TTC549 (cell line): ENCODE results near the gene SDSL.

Experiments used
- FAIRE-seq: peaks from 2 replicates; lab custom pipeline; 2012; peaks lifted over from hg19 to GRCh38; lab: Jason Lieb, UNC

SDSL gene, protein sequence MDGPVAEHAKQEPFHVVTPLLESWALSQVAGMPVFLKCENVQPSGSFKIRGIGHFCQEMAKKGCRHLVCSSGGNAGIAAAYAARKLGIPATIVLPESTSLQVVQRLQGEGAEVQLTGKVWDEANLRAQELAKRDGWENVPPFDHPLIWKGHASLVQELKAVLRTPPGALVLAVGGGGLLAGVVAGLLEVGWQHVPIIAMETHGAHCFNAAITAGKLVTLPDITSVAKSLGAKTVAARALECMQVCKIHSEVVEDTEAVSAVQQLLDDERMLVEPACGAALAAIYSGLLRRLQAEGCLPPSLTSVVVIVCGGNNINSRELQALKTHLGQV

DNA sequence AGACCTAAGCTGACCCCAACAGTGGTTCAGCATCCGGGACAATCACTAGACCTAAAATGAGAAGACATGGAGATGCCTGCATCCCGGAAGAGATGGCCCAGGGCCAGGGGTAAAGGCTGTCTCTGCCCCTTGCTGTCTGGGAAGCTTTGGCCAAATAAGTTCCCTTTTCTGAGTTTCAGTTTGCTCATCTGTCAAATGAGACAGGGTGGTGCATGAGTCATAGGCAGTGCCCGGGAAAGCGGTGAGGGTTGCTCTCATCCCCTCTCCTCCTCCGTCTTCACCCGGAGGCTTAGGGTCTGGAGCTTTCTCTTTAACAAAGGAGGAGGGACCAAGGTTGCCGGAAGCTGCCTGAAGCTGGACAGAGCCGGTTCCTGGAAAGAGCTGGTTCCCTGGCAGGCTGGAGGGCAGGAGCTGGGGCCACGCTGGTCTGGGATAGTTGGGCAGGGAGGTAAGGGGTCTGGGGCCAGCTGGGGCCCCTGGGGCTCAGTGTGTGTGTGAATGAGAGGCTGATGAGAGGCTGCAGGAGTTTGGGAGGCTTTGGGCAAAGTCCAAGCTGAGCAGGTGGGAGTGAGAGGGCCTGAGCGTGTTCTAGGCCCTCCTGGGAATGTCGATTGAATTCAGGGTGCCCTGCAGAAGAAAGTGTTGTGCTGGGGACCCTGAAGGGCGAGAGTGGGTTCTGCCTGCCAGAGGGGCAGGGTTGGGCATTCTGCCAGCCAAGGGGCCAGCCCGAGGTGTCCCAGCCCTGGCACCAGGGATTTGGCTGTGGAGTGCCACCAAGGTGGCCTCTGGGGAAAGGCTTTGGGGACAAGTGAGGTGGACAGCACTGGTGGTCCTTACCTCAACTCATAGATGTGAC lies at the start of gene SDSL:
SDSL (plus strand) TSS at position 351 of the 856 bp plus-strand sequence. CDS start 5,603 bp downstream, outside the sequence.
- no peak for FAIRE-seq

DNA sequence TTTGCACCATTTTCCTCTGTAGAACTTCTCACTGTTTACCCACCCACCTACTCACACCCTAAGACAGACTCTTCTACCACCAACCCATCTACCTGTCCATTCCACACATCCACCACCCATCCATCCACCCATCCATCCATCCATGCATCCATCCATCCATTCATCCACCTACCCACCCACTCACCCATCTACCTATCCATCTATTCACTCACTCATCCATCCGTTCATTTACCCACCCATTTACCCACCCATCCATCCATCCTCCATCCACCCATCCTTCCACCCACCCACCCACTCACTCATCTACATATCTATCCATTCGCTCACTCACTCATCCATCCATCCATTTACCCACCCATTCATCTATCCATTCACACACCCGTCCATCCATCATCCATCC lies 48.7 kb upstream of the SDSL start:
- no peak for FAIRE-seq

DNA sequence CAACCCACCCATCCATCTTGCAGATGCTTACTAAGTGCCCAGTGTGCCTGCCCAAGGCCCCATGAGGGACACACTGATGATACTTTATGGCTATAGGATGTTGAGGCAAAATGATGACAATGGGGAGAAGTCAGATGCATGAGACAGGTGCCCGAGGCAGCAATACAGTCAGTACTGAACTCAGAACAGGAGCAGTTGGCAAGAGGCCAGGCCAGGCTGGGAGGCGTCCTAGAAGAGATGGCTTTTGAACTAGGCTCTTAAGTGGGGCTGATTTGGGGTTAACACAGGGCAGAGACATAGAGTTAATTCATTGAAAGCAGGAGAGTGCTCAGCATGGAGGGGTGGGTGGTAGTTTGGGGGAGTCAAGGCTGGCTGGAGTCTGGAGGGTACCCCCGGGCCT lies 48.2 kb upstream of the SDSL start:
- no peak for FAIRE-seq

DNA sequence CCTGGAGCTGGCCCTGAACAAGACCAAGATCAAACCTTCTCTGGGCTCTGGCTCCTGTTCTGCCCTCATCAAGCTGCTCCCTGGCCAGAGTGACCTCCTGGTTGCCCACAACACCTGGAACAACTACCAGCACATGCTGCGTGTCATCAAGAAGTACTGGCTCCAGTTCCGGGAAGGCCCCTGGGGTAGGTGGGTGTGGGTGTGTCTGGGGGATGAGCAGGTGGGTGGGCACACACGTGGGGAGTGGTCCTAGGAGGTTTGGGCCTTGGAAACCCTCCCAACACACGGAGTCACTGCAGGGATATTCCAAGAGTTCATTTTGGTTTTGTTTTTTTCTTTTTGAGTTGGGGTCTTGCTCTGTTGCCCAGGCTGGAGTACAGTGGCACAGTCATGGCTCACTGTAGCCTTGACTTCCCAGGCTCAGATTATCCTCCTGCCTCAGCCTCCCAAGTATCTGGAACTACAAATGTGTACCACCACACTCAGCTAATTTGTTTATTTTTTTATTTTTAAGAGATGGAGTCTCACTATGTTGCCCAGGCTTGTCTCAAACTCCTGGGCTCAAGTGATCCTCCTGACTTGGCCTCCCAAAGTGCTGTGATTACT lies 47.3 kb upstream of the SDSL start:
- FAIRE-seq = no peak

DNA sequence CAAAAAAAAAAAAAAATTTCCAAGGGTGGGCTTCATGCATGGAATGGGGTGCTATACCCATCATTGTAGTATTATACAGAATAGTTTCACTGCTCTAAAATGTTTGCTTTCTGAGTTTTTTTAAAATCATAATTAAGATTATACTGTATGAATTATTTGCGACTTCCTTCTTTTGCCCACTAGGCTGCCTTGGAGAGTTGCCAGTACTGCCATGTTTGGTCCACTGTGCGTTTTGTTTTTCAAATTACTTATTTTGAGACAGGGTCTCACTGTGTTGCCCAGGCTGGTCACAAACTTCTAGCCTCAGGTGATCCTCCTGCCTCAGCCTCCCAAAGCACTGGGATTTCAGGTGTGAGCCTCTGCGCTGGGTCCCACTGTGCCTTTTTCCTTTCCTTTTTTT lies 43.9 kb upstream of the SDSL start:
- FAIRE-seq = no peak

DNA sequence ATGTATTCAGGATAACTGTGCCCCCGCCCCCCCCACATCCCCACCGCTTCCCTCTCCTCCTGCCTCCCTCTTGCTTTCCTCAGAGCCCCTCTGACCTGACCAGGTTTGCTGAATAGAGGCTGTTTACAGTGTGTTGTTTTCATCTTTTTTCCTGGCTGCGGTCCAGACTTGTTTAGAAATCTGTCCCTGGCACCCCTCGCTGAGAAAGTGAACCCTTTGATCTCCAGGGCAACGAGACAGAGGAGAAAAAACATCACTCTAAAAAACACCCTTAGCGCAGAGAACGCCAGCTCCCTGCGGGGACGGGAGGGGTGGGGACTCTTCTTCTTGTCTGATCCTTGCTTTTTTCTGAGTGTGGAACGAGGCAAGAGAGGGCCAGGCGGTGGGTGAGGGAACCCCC lies 41.0 kb upstream of the SDSL start:
- no peak for FAIRE-seq

DNA sequence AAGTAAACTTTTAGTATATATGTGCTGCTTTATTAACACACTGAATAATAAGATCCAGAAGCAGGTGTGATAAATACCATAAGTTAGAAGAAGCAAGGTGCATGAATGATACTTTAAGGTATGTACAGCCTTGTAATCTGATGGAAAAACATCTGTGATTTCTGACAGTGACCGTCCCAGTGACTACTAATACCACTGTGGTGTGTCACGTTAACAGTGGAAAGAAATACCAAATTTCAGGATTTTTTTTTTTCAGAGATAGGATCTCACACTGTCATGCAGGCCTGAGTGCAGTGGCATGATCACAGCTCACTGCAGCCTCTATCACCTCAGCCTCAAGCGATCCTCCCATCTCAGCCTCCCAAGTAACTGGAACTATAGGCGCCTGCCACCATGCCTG lies 40.0 kb upstream of the SDSL start:
- no peak for FAIRE-seq

DNA sequence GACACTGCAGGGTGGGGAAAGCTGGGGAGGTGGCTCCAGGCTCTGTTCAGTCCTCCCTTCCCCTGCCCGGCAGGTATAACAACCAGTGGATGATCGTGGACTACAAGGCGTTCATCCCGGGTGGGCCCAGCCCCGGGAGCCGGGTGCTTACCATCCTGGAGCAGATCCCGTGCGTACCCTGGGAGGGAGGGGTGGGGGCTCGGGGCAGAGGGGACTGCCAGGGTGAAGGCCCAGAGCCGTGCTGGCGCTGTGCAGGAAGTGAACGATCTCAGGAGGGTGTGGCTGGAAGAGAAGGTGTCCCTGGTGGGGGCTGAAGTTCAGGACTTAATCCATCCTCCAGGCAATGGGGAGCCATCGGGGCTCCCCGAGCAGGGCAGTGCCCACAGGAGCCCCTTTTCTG lies 37.4 kb upstream of the SDSL start:
- FAIRE-seq = no peak

DNA sequence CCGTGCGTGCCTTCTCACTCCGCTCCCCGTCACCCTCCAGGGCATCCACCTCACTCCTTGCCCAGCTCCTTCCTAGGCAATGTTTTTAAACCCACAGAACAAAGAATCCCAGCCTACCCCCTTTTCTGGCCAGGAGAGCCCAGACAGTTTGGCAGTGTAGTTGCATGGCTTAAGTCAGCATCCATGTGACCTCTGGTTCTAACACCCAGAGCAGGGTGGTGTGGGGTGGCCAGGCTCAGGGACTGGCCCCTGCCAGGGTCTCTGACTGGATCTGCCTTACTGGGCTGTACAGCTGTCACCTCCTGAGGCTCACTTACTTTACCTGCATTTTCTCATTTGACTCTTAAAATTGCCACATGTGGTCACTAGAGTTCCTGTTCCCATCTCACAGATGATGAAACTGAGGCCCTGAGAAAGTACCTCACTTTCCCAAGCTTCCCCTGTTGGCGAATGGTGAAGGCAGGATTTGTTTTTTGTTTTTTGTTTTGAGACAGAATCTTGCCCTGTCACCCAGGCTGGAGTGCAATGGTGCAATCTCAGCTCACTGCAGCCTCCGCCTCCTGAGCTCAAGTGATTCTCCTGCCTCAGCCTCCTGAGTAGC lies 36.8 kb upstream of the SDSL start:
- FAIRE-seq = no peak

DNA sequence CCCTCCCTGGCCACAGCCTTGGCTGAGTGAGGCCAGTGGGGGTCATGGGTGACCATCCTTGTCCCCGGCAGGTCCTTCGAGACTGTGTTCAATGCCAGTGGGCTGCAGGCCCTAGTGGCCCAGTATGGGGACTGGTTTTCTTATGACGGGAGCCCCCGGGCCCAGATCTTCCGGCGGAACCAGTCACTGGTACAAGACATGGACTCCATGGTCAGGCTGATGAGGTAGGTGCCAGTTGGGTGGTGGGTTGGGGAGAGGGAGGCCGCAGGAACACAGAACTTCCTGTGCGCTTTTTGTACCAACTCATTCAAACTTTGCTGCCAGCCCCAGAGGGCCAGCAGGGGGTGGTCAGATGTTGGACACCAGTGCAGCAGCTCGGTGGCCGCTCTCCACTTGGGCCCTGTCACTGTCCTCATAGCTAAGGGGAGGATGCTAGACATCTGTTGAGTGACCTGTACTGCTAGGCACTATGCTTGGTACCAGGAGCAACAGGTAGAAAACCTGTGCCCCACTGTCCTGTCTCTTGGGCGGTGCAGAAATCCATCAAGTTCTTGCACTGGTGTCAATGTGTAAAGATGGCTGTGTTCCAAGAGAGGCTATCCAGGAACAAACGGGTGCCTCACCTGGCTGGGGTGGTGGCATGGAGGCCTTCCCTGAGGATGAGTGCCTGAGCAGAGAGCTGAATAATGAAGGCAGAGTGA lies 35.2 kb upstream of the SDSL start:
- FAIRE-seq = no peak

DNA sequence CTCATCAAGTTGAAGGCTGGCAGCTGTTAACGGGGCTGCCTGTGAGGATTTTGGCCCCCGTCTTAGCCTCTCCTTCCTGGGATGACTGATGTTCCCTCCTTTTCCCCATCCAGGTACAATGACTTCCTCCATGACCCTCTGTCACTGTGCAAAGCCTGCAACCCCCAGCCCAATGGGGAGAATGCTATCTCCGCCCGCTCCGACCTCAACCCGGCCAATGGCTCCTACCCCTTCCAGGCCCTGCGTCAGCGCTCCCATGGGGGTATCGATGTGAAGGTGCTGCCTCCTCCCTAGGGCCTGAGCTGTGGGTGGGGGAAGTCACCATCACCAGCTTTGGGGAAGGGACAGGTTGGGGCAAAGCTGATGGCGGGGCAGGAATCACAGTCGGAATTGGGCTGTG lies 34.5 kb upstream of the SDSL start:
- no peak for FAIRE-seq

DNA sequence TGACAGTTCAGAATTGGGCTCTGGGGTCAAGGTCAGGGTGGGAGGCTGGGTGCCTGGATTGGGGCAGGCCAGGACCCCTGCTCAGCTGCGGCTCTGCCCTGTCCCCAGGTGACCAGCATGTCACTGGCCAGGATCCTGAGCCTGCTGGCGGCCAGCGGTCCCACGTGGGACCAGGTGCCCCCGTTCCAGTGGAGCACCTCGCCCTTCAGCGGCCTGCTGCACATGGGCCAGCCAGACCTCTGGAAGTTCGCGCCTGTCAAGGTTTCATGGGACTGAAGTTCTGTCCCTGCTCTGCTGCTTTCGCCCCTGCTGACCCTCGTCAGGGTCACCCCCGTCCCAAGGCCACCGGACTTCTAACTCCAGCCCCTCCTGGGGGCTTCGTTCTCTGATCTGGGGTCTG lies 33.8 kb upstream of the SDSL start:
- FAIRE-seq = no peak

DNA sequence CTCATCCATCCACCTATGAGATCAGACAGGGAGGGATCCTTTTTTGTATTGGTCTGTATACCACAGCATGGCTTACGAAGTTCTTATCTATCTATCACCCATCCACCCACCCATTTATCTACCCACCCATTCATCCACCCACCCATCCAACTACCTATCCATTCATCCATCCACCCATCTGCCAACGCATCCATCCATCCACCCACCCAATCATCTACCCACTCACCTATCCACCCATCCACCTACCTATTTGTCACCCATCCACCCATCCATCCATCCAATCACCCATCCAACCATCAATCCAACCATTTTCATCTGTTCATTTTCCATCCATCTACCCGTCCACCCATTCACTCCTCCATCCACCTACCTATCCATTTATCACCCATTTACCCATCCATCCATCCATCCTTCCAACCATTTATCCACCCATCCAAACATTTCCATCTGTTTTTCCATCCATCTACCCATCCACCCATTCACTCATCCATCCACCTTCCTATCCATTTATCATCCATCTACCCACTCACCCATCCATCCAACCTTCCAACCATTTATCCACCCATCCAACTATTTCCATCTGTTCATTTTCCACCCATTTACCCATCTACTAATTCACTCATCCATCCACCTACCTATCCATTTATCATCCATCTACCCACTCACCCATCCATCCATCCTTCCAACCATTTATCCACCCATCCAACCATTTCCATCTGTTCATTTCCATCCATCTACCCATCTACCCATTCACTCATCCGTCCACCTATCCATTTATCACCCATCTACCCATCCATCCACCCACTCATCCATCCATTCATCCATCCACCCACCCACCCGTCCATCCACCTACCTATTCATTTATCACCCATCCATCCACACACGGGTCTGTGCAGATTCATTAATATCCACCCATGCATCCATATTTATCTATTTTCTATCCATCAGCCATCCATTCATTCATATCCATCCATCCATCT lies 31.8 kb upstream of the SDSL start:
- no peak for FAIRE-seq

DNA sequence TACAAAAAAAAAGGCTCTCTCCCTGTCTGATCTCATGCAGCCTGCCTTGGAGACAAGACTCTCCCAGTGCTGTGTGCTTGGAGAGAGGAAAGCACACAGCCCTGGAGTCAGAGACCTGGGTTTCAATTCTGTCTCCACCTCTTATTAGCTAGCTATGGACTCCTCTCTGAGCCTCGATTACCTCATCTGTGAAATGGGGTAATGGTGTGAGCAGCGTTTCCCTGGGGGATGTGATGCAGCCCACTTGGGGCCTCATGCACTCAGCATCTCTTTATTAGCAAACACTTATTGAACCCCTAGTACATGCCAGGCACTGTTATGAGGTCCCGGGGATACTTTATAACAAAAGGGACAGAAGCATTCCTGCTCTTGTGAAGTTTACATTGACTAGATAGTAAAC lies 31.0 kb upstream of the SDSL start:
- no peak for FAIRE-seq

DNA sequence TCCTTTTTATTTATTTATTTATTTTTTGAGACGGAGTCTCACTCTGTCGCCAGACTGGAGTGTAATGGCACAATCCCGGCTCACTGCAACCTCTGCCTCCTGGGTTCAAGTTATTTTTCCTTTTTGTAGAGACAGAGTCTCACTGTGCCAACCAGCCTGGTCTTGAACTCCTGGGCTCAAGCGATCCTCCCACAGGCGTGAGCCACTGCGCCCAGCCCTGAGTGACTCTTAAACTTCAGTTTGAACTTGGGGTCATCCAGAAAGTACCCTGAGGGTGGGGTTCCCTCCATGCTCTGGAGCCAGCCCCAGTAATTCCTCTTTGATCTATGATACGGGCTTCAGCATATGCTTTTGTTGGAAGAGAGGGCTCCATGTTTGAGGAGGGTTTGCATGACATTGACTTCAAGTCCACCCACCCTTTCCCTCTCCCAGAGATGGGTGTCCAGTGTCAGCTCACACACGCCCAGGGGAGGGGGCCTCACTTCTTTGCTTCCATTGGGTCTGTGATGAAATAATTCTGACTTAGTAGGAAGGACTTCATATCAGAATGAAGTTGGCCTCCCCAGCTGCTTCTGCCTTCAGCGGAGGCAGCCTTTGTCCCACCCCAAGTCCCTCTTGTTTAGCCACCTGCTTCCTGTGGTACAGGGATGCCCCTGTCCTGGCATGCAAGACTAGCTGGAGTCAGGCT lies 30.4 kb upstream of the SDSL start:
- FAIRE-seq = no peak

DNA sequence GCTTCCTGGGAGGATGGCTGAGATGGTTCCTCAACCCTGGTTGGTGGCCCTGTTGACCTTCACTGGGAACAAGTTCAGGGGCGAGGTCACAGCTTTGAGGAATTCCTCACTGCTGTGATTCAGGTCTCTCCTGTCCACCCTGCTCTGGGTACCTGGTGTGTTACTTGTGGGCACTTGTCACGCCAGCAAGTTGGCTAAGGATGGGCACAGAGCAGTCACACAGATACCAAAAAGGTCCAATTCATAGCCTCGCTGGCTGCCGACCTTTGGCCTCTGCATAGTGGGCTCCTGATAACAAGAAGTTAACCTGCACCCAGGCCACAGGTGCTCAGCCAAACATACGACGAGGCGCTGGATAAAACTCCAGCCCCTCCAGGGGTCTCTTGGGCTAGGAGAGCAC lies 29.7 kb upstream of the SDSL start:
- FAIRE-seq = no peak

DNA sequence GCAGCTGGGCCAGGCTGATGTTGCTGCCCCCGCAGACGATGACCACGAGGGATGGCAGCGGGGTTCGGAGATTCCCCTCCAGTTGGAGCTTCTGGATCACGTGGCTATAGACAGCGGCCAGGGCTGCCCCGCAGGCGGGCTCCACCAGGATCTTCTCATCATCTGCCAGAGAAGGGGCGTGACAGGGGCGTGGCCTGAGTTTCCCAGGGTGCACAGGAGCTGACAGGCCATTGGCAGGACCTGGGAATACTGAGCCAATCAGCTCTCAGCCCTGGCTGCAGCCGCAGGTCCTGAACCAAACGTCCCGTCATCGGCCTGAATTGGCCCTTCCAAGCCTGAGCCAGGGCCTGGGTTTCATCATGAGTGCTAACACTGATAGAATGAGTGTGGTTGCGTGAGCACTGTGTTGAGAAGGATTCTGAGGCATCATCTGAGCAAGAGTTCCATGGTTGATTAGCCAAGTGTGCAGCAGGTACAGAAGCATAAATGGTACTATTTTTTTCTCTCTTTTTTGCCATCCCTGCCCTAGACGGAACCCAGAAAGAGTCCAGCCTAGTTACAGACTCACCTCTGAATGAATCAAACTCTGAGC lies 29.1 kb upstream of the SDSL start:
- FAIRE-seq = no peak

DNA sequence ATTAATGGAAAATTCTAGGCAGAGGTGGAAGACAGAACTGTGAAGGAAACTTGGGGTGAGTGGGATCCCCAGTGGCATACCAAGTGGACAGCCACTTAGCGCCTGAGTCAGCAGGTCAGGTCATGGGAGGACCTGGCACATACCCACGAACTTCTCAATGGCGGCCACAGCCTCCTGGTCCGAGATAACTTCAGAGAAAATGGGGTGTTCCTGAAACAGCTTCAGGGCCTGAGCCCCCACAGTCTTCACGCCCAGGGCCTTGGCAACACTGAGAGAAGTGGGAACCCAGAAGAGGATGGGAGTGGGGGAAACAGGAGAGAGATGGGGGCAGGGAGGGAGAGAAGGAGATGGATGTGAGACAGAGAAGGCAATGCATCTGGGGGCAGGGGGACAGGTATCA lies 28.4 kb upstream of the SDSL start:
- FAIRE-seq = no peak

DNA sequence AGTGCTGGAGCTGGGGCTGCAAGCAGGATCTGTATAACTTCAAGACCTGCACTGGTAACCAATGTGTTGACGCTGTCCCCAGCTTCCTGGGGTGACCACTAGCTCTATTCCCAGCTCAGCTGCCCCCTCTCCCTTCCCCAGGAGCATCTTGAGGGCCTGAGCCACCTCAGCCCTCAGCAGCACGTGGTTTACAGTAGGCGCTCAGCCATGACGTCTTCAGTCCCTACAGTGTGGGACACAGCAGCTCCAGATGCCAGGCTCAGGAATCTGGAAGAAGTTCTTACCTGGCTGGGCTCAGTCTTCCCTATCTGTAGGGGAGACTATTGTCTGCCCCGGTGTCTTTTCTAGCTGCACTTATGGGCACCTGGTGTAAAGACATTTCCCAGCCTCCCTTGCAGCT lies 27.1 kb upstream of the SDSL start:
- FAIRE-seq = no peak

DNA sequence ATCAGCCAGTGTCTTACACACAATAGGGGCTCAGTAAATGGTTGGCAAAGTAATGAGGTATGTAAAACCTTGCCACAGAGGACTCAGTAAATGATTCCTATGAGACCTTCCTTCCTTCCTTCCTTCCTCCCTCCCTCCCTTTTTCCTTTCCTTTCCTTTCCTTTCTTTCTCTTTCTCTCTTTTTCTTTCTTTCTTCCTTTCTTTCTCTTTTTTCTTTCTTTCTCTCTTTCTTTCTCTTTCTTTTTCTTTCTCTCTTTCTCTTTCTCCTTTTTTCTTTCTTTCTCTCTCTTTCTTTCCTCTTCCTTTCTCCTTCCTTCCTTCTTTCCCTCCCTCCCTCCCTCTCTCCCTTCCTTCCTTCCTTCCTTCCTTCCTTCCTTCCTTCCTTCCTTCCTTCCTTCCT lies 26.0 kb upstream of the SDSL start:
- FAIRE-seq = no peak
